Peyer's patch (tissue), 4 donors: Measurements from ENCODE around the gene HOXD11. TPM values are rescaled to one million over a fixed set of nuclear protein-coding genes. Genes with fewer than 3 reads are reported as not detected.

Experiments used
- DNase-seq, 3 donors: peaks; one replicate each; pipeline ENCODE4 v3.0.0-alpha.2; 2017 to 2019
- H3K27ac ChIP-seq, 4 donors: fragments of 200-600 bp; sonication (generic); one replicate each; pipeline ENCODE4 v1.5.1; 2016 to 2019
- H3K27me3 ChIP-seq, 2 donors: fragments of 200-600 bp; sonication (generic); one replicate each; pipeline ENCODE4 v1.5.1; 2019
- H3K36me3 ChIP-seq, 3 donors: fragments of 200-600 bp; sonication (generic); one replicate each; pipeline ENCODE4 v1.5.1; 2016 to 2019
- H3K4me1 ChIP-seq, 4 donors: fragments of 200-600 bp; sonication (generic); one replicate each; pipeline ENCODE4 v1.5.1; 2016 to 2019
- H3K4me3 ChIP-seq, 4 donors: fragments of 200-600 bp; sonication (generic); 1 replicate in 3 of 4; 2 replicates in 1 of 4; pipeline ENCODE4 v1.5.1; 2016 to 2019; ENCODE audit warnings: mild to moderate bottlenecking in 1 of 4
- H3K9me3 ChIP-seq, 4 donors: fragments of 200-600 bp; sonication (generic); one replicate each; pipeline ENCODE4 v1.5.1; 2016 to 2019; ENCODE audit warnings: mild to moderate bottlenecking in 1 of 4
- CTCF ChIP-seq, 6 experiments: fragments of 450-650 bp in 4 of 6; fragments of 200-600 bp in 2 of 6; sonication (generic) in 1 of 6; IDR thresholded peaks; one replicate each; pipeline ENCODE4 v1.5.1; 2017 to 2019; ENCODE audit warnings: antibody characterized with exemption in 6 of 6, mild to moderate bottlenecking in 3 of 6, moderate library complexity in 1 of 6
- POLR2A ChIP-seq, 2 donors: fragments of 450-650 bp; IDR thresholded peaks; one replicate each; pipeline ENCODE4 v1.5.1; 2017; ENCODE audit warnings: antibody characterized with exemption in 2 of 2, mild to moderate bottlenecking in 2 of 2, moderate library complexity in 2 of 2
- total RNA-seq, 4 donors: library from RNA; depleted of rRNA; stranded (reverse); fragments of >200 nt; gene quantifications; one replicate each; pipeline ENCODE4 v1.1.0, GENCODE V29; 2016

Gene HOXD11
- total RNA-seq, 4 donors from 2014 or later, result not detected

- H3K36me3 ChIP-seq, result no peaks in the 10 kb centered on the region
- no peak for DNase-seq
- H3K4me3 ChIP-seq, result peak overlapping the region; percentile 10 to 63 (median 47)
- no peak overlapping the region for H3K27ac ChIP-seq
- peaks cover 0 to 53% of the 10 kb centered on the region in 2 donors for H3K27me3 ChIP-seq
- peaks cover 0 to 23% (median 0%) of the 10 kb centered on the region in 4 donors for H3K4me1 ChIP-seq
- H3K9me3 ChIP-seq, result peaks cover 0 to 4% (median 0%) of the 10 kb centered on the region in 4 donors
- TF ChIP-seq POLR2A (IDR thresholded peaks at IDR 0.05), result no peak
- TF ChIP-seq CTCF (IDR thresholded peaks at IDR 0.05), result no peak
These were observed 16.5 kb downstream of the HOXD11 start for GRCh38 chr2:176123411-176124109.

DNA sequence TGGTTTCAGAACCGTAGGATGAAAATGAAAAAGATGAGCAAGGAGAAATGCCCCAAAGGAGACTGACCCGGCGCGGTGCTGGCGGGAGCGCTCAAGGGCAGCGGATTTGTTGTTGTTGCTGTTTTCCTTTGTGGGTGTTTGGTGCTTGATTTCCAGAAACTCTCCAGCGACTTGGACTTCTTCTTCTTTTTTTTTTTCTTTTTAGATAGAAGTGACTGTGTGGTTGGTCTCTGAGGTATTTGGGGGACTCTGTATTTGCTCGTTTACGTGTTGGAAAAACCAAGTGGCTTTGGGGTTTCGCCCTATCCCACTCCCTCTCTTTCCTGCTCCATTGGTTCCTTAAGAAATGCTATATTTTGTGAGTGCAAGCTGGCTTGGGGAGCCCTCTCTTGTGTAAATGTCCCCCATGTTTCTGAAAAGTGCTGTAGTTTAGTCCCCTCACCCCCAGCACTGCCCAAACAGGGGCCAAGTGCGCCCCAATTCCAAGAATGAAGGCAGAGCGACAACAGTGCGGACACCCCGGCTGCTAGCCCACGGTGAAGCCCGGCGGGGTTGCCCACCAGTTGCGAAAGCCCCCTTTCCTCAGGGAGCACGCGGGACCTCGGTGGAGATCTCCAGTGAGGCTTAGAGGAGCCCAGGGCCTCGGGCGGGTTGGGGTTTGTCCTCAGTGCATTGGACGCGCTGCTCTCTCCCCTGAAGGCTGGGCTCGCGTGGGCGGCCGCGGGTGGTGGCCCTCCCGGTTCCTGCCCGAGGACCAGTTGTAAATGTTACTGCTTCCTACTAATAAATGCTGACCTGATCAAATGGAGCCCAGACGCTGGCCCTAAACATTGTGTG is 17.2 kb downstream of the HOXD11 start:
- Histone ChIP-seq H3K27me3 (peaks cover 0 to 59% of the 10 kb centered on the region in 2 donors), H3K4me3 (peak overlapping the region in 1 of 4 donors; percentile 57), H3K4me1 (peaks cover 0 to 30% (median 0%) of the 10 kb centered on the region in 4 donors), H3K36me3 (no peaks in the 10 kb centered on the region), H3K27ac (no peak overlapping the region), H3K9me3 (peaks cover 0 to 4% (median 0%) of the 10 kb centered on the region in 4 donors)
- DNase-seq, result peak in 1 of 3 donors; percentile 41
- TF ChIP-seq CTCF (IDR thresholded peaks at IDR 0.05), result no peak
- TF ChIP-seq POLR2A (IDR thresholded peaks at IDR 0.05), result no peak

DNA sequence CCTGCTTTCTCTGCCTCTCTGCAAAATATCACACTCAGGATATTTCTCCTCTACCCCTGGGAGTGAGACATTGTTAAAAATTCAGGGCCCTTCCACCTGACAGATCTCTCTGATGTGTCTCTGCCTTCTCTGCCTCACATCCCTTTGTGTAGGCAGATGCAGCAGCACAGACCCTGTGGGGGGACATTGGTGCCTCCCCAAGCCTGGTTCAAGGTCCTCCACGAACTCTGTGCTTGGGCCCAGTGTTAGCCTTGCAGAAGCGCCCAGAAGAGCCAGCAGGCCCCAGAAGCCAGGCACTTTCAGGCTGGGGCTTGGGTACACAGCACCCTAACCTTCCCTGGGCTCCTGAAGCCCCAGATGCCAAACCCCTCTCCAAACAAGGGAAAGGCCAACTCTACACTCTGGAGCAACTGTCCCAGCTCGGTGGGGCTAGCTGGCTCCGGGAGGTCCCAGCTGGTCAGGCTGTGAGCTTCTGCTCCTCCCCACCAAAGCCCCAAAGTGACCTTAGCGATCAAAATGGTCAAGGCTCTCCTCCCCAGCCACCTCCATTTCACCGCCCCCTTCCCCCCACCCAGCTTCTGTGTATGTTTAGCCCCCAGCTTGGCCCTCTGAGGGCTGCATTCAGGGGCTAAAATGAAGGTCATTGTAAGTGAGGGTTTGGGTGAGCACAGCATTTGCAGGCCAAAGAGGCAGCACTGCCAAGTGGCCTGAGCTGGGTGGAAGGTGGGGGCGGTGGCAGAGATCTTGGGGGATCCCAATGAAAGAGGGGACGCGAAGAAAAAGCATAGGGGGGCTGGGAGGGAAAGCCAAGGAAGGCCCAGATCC is 18.1 kb downstream of the HOXD11 start:
- Histone ChIP-seq H3K36me3 (no peaks in the 10 kb centered on the region), H3K27ac (no peak overlapping the region), H3K9me3 (peaks cover 0 to 4% (median 0%) of the 10 kb centered on the region in 4 donors), H3K4me3 (no peak overlapping the region), H3K4me1 (peaks cover 0 to 34% (median 0%) of the 10 kb centered on the region in 4 donors), H3K27me3 (peaks cover 0 to 57% of the 10 kb centered on the region in 2 donors)
- no peak for TF ChIP-seq POLR2A (IDR thresholded peaks at IDR 0.05)
- TF ChIP-seq CTCF (IDR thresholded peaks at IDR 0.05), result no peak
- peak in 1 of 3 donors; percentile 41 for DNase-seq

DNA sequence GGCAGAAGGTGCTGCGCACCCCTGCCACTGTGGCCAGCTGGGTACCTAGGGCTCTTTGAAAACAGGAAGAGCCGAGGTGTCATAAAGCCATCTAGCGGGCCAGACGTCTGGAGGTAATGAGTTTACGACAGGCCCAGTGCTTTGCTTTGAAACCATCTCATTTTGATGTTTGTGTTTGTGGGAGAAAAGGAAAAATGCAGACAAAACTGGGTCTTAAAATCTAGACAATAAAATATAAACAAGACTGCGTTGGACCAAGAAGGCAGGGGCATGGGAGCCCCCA is 18.6 kb downstream of the HOXD11 start:
- Histone ChIP-seq H3K36me3 (no peaks in the 10 kb centered on the region), H3K27ac (no peak overlapping the region), H3K4me1 (peaks cover 0 to 38% (median 0%) of the 10 kb centered on the region in 4 donors), H3K4me3 (no peak overlapping the region), H3K27me3 (peaks cover 0 to 55% of the 10 kb centered on the region in 2 donors), H3K9me3 (peaks cover 0 to 4% (median 0%) of the 10 kb centered on the region in 4 donors)
- DNase-seq, result no peak
- TF ChIP-seq CTCF (IDR thresholded peaks at IDR 0.05), result no peak
- TF ChIP-seq POLR2A (IDR thresholded peaks at IDR 0.05), result no peak
